HG02588 (cell line): ENCODE data around the gene MACROD1.

ENCODE experiments used
- ATAC-seq: cut with Tn5 transposase; IDR thresholded peaks from one replicate; pipeline ENCODE4 v1.9.1; 2021; ENCODE audit warnings: mild to moderate bottlenecking, moderate library complexity; ENCODE audit not compliant: unreplicated experiment

Gene MACROD1

GRCh38 chr11:64020976-64021756, 144.7 kb downstream of the MACROD1 start:
- no peak for ATAC-seq

- no peak for ATAC-seq
Measured at GRCh38 chr11:64019106-64020037, 146.5 kb downstream of the MACROD1 start.

GRCh38 chr11:64018310-64018709, 147.6 kb downstream of the MACROD1 start:
- ATAC-seq, result no peak

GRCh38 chr11:64017945-64018224, 148.0 kb downstream of the MACROD1 start:
- ATAC-seq, result no peak

GRCh38 chr11:64015935-64016845, 149.7 kb downstream of the MACROD1 start:
- ATAC-seq, result no peak

GRCh38 chr11:64015510-64015909, 150.4 kb downstream of the MACROD1 start:
- no peak for ATAC-seq

- no peak for ATAC-seq
Measured at GRCh38 chr11:64014356-64014755, 151.6 kb downstream of the MACROD1 start.

GRCh38 chr11:64013141-64013896, 152.6 kb downstream of the MACROD1 start:
- ATAC-seq, result no peak

GRCh38 chr11:64011371-64011770, 154.5 kb downstream of the MACROD1 start:
- ATAC-seq, result no peak

GRCh38 chr11:64010783-64011182, 155.1 kb downstream of the MACROD1 start:
- no peak for ATAC-seq

GRCh38 chr11:64009710-64010109, 156.2 kb downstream of the MACROD1 start:
- ATAC-seq, result no peak

GRCh38 chr11:64008914-64009633, 156.8 kb downstream of the MACROD1 start:
- no peak for ATAC-seq

GRCh38 chr11:64008283-64008913, 157.5 kb downstream of the MACROD1 start:
- no peak for ATAC-seq

- ATAC-seq, result no peak
Measured at GRCh38 chr11:64007629-64008282, 158.2 kb downstream of the MACROD1 start.

GRCh38 chr11:64007160-64007628, 158.7 kb downstream of the MACROD1 start:
- ATAC-seq, result no peak

- ATAC-seq, result no peak
Measured at GRCh38 chr11:64006398-64006797, 159.5 kb downstream of the MACROD1 start.

GRCh38 chr11:64005691-64006090, 160.2 kb downstream of the MACROD1 start:
- no peak for ATAC-seq

GRCh38 chr11:64004590-64004984, 161.3 kb downstream of the MACROD1 start:
- ATAC-seq, result no peak
